Neural progenitor cell (in vitro differentiated cells): ENCODE results near the gene TSPAN5. TPM values are rescaled to one million over a fixed set of nuclear protein-coding genes. Genes with fewer than 3 reads are reported as not detected.

ENCODE experiments used
- DNase-seq: peaks from one replicate; pipeline ENCODE4 v3.0.0-alpha.2; 2016; ENCODE audit warnings: low spot score
- H2AFZ ChIP-seq: fragments of 200-600 bp; sonication (generic); replicated peaks from 2 replicates; pipeline ENCODE4 v1.6.1; 2016; ENCODE audit warnings: antibody characterized with exemption
- H3F3A ChIP-seq: fragments of 200-600 bp; sonication (generic); 2 replicates; pipeline ENCODE4 v1.6.1; 2016; ENCODE audit warnings: antibody characterized with exemption, low read depth
- H3K27ac ChIP-seq: fragments of 200-600 bp; sonication (generic); 2 replicates; pipeline ENCODE4 v1.5.1; 2016; ENCODE audit warnings: mild to moderate bottlenecking
- H3K27me3 ChIP-seq: fragments of 200-600 bp; sonication (generic); 2 replicates; pipeline ENCODE4 v1.6.1; 2016; ENCODE audit warnings: mild to moderate bottlenecking, moderate library complexity
- H3K36me3 ChIP-seq: fragments of 200-600 bp; sonication (generic); 2 replicates; pipeline ENCODE4 v1.5.1; 2016
- H3K4me1 ChIP-seq: fragments of 200-600 bp; sonication (generic); 2 replicates; pipeline ENCODE4 v1.6.1; 2016; ENCODE audit warnings: mixed run types
- H3K4me2 ChIP-seq: fragments of 200-600 bp; sonication (generic); 2 replicates; pipeline ENCODE4 v1.6.1; 2016
- H3K4me3 ChIP-seq: fragments of 200-600 bp; sonication (generic); 2 replicates; pipeline ENCODE4 v1.5.1; 2016
- H3K79me2 ChIP-seq: fragments of 200-600 bp; sonication (generic); 2 replicates; pipeline ENCODE4 v1.6.1; 2016; ENCODE audit warnings: low read depth
- H3K9ac ChIP-seq: fragments of 200-600 bp; sonication (generic); 2 replicates; pipeline ENCODE4 v1.6.1; 2016
- H3K9me3 ChIP-seq: fragments of 200-600 bp; sonication (generic); 2 replicates; pipeline ENCODE4 v1.5.1; 2016; ENCODE audit warnings: low read depth
- H4K20me1 ChIP-seq: fragments of 200-600 bp; sonication (generic); 2 replicates; pipeline ENCODE4 v1.6.1; 2016; ENCODE audit warnings: low read depth
- H3K27ac Mint-ChIP-seq: 3 replicates; pipeline ENCODE4 v1.8.0; 2021; ENCODE audit warnings: mixed read lengths
- H3K27me3 Mint-ChIP-seq: 2 replicates; pipeline ENCODE4 v1.8.0; 2022; ENCODE audit warnings: low read depth, mild to moderate bottlenecking, inconsistent platforms, moderate library complexity, mixed read lengths; ENCODE audit not compliant: insufficient read depth
- H3K36me3 Mint-ChIP-seq: 3 replicates; pipeline ENCODE4 v1.8.0; 2021; ENCODE audit warnings: mixed read lengths
- H3K4me1 Mint-ChIP-seq: 3 replicates; pipeline ENCODE4 v1.8.0; 2021; ENCODE audit warnings: mixed read lengths
- H3K4me3 Mint-ChIP-seq: 3 replicates; pipeline ENCODE4 v1.8.0; 2021; ENCODE audit warnings: mild to moderate bottlenecking, moderate library complexity, mixed read lengths
- H3K9me3 Mint-ChIP-seq: 3 replicates; pipeline ENCODE4 v1.8.0; 2020; ENCODE audit warnings: mixed read lengths
- EZH2 ChIP-seq: fragments of 200-600 bp; sonication (generic); IDR thresholded peaks from 2 replicates; pipeline ENCODE4 v1.6.1; 2017; ENCODE audit warnings: antibody characterized with exemption, mild to moderate bottlenecking, moderate library complexity
- EZH2phosphoT487 ChIP-seq: fragments of 200-600 bp; sonication (generic); IDR thresholded peaks from 2 replicates; pipeline ENCODE4 v1.6.1; 2017; ENCODE audit warnings: antibody characterized with exemption
- total RNA-seq: library from RNA; depleted of rRNA; stranded (reverse); fragments of >200 nt; gene quantifications from 2 replicates; pipeline ENCODE4 v1.2.3, GENCODE V29; 2015; ENCODE audit warnings: low replicate concordance
- TF ChIP-seq, protein P1 (sequence below): fragments of 200-600 bp; sonication (generic); IDR thresholded peaks from 2 replicates; pipeline ENCODE4 v1.5.1; 2017; ENCODE audit warnings: antibody characterized with exemption, mild to moderate bottlenecking

TSPAN5 gene
- total RNA-seq, 1 donor from 2014 or later, result 34.9 TPM

DNA sequence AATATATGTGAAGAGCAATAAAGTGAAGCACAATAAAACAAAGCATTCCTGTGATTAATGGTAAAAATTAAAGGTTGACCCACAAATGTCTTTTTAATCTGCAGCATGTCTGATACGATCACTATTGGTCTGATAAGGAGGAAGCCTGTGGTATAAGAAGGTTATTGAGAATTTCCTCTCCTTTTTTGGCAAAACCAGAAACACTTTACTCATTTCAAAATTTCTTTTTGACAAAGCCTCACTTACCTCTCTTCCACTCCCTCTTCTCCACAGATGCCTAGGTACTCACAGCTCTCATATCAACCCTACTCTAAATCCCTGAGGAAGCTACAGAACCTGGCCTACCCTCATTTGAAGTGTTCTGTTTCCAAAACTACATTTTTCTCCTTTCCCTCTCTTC lies 56.1 kb downstream of the TSPAN5 start:
- H3K9me3 Mint-ChIP-seq, result peaks cover 39% of the 10 kb centered on the region
- no peak for TF ChIP-seq EZH2phosphoT487
- TF ChIP-seq, protein P1, sequence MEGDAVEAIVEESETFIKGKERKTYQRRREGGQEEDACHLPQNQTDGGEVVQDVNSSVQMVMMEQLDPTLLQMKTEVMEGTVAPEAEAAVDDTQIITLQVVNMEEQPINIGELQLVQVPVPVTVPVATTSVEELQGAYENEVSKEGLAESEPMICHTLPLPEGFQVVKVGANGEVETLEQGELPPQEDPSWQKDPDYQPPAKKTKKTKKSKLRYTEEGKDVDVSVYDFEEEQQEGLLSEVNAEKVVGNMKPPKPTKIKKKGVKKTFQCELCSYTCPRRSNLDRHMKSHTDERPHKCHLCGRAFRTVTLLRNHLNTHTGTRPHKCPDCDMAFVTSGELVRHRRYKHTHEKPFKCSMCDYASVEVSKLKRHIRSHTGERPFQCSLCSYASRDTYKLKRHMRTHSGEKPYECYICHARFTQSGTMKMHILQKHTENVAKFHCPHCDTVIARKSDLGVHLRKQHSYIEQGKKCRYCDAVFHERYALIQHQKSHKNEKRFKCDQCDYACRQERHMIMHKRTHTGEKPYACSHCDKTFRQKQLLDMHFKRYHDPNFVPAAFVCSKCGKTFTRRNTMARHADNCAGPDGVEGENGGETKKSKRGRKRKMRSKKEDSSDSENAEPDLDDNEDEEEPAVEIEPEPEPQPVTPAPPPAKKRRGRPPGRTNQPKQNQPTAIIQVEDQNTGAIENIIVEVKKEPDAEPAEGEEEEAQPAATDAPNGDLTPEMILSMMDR, result no peak
- TF ChIP-seq EZH2, result no peak
- no peaks in the 10 kb centered on the region for H3K27me3 Mint-ChIP-seq
- no peak overlapping the region for H3K9ac ChIP-seq
- peaks cover 6% of the 10 kb centered on the region for H4K20me1 ChIP-seq
- H3K4me1 Mint-ChIP-seq, result peaks cover 8% of the 10 kb centered on the region
- peaks cover 56% of the 10 kb centered on the region for H3K79me2 ChIP-seq
- no peaks in the 10 kb centered on the region for H3F3A ChIP-seq
- H3K36me3 Mint-ChIP-seq, result peaks cover 20% of the 10 kb centered on the region
- H3K4me3 ChIP-seq, result no peak overlapping the region
- peaks cover 8% of the 10 kb centered on the region for H3K4me1 ChIP-seq
- no peak overlapping the region for H3K27ac ChIP-seq
- no peak overlapping the region for H2AFZ ChIP-seq
- H3K9me3 ChIP-seq, result peaks cover 11% of the 10 kb centered on the region
- no peaks in the 10 kb centered on the region for H3K27me3 ChIP-seq
- no peak overlapping the region for H3K4me3 Mint-ChIP-seq
- H3K36me3 ChIP-seq, result peaks cover 3% of the 10 kb centered on the region
- H3K27ac Mint-ChIP-seq, result no peak overlapping the region
- no peak overlapping the region for H3K4me2 ChIP-seq
- DNase-seq, result no peak

DNA sequence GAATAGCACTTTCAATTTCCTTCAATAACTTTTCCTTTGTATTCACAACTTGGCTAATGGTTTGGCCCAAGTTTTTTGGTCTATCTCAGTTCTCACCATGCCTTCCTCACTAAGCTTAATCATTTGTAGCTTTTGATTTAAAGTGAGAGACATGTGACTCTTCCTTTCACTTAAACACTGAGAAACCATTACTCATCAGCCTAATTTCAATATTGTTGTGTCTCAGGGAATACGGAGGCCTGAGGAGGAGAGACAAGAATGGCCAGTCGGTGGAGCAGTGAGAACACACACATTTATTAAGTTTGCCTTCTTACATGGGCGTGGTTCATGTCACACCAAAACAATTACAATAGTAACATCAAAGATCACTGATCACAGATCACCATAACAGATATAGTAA lies 56.7 kb downstream of the TSPAN5 start:
- peaks cover 8% of the 10 kb centered on the region for H3K4me1 Mint-ChIP-seq
- no peak overlapping the region for H2AFZ ChIP-seq
- no peak overlapping the region for H3K27ac ChIP-seq
- H3K27me3 ChIP-seq, result no peaks in the 10 kb centered on the region
- no peak overlapping the region for H3K27ac Mint-ChIP-seq
- H3K27me3 Mint-ChIP-seq, result no peaks in the 10 kb centered on the region
- no peak for TF ChIP-seq EZH2
- TF ChIP-seq, protein P1, result no peak
- H3K9me3 Mint-ChIP-seq, result peaks cover 39% of the 10 kb centered on the region
- no peaks in the 10 kb centered on the region for H3F3A ChIP-seq
- no peak overlapping the region for H3K4me2 ChIP-seq
- H3K36me3 ChIP-seq, result peaks cover 3% of the 10 kb centered on the region
- H3K9ac ChIP-seq, result no peak overlapping the region
- H3K4me3 ChIP-seq, result no peak overlapping the region
- peaks cover 11% of the 10 kb centered on the region for H3K9me3 ChIP-seq
- H3K4me1 ChIP-seq, result peaks cover 8% of the 10 kb centered on the region
- H3K79me2 ChIP-seq, result peaks cover 51% of the 10 kb centered on the region
- peaks cover 20% of the 10 kb centered on the region for H3K36me3 Mint-ChIP-seq
- H3K4me3 Mint-ChIP-seq, result no peak overlapping the region
- peaks cover 3% of the 10 kb centered on the region for H4K20me1 ChIP-seq
- no peak for DNase-seq

DNA sequence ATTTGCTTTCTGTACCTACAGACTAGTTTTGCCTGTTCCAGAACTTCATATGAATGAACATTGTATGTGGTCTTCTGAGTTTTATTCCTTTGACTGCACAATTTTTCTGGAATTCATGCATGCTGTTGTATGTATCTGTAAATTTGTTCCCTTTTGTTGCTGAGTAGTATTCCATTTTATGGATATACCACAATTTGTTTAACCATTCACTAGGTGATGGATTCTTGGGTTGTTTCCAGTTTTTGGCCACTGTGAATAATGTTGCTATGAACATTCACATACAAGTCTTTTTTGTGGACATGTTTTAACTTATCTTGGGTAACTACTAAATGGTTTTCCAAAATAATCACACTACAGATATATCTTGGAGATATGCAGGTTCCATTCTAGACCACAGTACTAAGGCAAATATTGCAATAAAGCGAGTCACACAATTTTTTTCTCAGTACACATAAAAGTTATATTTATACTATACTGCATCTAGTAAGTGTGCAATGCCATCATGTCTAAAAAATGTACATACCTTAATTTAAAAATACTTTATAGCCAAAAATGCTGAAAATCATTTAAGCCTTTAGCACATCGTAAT lies 58.7 kb downstream of the TSPAN5 start:
- no peaks in the 10 kb centered on the region for H3F3A ChIP-seq
- H3K4me3 ChIP-seq, result no peak overlapping the region
- no peak overlapping the region for H3K9ac ChIP-seq
- no peaks in the 10 kb centered on the region for H3K27me3 Mint-ChIP-seq
- peaks cover 32% of the 10 kb centered on the region for H3K79me2 ChIP-seq
- H3K9me3 ChIP-seq, result peaks cover 11% of the 10 kb centered on the region
- TF ChIP-seq EZH2 (no peak), EZH2phosphoT487 (no peak)
- TF ChIP-seq, protein P1, result no peak
- no peaks in the 10 kb centered on the region for H3K27me3 ChIP-seq
- no peak overlapping the region for H2AFZ ChIP-seq
- peaks cover 3% of the 10 kb centered on the region for H3K36me3 ChIP-seq
- DNase-seq, result no peak
- H3K4me1 ChIP-seq, result peaks cover 8% of the 10 kb centered on the region
- no peak overlapping the region for H3K27ac Mint-ChIP-seq
- H4K20me1 ChIP-seq, result no peaks in the 10 kb centered on the region
- H3K36me3 Mint-ChIP-seq, result peaks cover 20% of the 10 kb centered on the region
- H3K4me3 Mint-ChIP-seq, result no peak overlapping the region
- H3K4me1 Mint-ChIP-seq, result peaks cover 8% of the 10 kb centered on the region
- peaks cover 39% of the 10 kb centered on the region for H3K9me3 Mint-ChIP-seq
- no peak overlapping the region for H3K27ac ChIP-seq
- H3K4me2 ChIP-seq, result no peak overlapping the region
